Stimulated activated naive CD4-positive, alpha-beta T cell treated with Interleukin-2 at 50 U/mL for 16 hours (primary cell): ENCODE measurements around the gene INPP4A.

ENCODE experiments used
- DNase-seq: peaks from one replicate; lab custom pipeline; 2025; lab: John Stamatoyannopoulos, UW

The INPP4A gene

GRCh38 chr2:98514879-98515249, 70.2 kb downstream of the INPP4A start:
- no peak for DNase-seq

DNA sequence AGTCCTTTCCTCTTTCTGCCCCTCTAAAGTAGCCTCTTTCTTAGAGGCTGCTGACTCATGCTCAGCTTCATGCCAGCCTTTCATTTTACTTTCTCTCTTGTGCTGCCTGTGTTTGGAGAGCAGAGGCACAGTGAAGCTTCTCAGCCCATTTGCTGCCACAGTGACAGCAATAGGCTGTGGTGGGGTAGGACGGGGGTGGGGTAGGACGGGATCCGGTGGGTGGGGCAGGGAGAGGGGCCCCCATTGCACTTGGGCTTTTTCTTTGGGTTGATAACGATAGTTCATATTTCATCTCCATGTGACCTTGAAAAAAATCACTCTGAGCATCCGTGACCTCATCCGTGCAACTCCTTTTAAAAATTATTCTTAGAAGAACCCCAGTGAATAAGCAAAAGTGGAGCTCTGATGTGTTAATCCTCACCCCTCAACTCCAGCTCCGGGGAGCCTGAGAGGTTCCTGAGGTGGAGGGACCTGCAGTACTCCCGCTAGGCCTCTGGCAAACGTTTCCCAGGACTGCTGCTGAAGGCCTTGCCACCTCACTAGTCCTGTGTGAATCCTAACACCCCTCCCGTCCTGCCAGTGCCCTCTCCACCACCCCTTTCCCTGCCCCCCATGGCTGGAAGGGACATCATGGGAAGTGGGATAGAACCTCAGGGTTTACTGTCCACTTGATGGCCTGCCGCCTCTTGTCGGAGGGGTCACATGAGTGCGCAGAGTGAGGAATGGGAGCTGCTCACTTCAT, 70.8 kb downstream of the INPP4A start:
- DNase-seq = no peak

- DNase-seq = no peak
Measured at GRCh38 chr2:98516571-98516970, 71.9 kb downstream of the INPP4A start.

DNA sequence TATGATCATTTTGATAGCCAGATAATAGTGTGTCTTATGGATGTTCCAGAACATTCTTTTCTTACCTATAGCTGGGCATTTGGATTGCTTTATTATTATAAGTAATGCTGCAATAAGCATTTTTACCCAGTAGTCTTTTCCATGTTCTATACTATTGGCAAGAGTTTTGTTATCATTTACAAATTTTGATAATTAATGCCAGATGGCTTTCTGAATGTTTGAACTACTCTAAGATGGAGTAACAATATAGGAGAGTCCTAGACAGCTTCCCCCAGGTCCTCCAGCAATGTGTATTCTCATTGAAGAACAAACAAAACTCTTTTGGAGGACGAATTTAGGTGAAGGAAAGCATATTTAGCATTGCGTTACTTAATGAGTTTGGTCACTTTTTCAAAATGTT, 73.0 kb downstream of the INPP4A start:
- no peak for DNase-seq

GRCh38 chr2:98518101-98518500, 73.4 kb downstream of the INPP4A start:
- peak; percentile 32 for DNase-seq

- DNase-seq = no peak
Measured at GRCh38 chr2:98519156-98519555, 74.5 kb downstream of the INPP4A start.

DNA sequence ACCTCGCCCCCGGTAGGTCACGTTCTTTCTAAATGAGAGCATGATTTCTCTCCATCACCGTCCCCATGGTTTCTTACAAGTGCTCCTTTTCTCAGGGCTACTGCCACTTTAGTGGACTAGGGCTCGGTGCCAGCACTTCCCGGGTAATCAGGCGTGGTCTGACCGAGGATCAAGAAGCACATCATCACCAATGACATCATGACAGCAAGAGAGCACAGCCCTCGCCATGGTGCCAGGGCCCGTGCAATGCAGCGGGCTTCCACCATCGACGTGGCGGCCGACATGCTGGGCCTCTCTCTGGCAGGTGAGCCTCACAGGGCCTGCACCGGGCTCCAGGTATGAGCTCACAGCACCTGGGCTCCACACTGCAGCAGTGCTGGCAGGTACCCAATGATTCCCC, 75.2 kb downstream of the INPP4A start:
- DNase-seq = no peak

DNA sequence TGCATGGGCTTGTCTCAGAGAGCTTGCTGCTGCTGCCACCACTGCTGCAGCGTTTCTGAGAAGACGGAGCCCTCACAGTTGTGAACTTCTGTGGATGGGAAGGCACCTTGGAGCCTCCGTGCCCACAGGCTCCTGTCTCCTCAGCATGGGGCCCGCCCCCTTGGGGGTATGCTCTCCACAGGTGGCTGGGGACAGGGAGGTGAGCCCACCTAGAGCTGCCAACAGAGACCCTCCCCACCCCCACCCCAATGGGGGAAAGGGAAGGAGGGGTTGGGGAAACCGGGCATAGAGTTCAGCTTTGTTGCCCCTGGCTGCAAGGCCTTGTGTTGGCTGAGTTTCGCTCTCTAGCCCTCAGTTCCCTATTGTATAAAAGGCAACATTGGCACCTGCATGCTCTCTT, 76.1 kb downstream of the INPP4A start:
- DNase-seq = no peak

- no peak for DNase-seq
Measured at GRCh38 chr2:98521266-98521665, 76.6 kb downstream of the INPP4A start.

GRCh38 chr2:98522854-98523253, 78.2 kb downstream of the INPP4A start:
- no peak for DNase-seq

GRCh38 chr2:98524168-98524567, 79.5 kb downstream of the INPP4A start:
- no peak for DNase-seq

DNA sequence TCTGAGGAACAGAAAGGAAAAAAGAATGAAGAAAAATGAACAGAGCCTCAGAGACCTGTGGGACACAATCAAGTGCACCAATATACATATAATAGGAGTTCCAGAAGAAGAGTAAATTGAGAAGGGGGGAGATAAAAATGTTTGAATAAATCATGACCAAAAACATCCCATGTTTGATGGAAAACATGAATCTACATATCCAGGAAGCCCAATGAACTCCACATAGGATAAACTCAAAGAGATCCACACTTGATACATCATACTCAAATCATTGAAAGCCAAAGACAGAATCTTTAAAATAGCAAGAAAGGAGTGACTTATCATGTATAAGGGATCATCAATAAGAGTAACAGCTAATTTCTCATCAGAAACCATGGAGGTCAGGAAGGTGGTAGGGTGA, 83.7 kb downstream of the INPP4A start:
- no peak for DNase-seq

DNA sequence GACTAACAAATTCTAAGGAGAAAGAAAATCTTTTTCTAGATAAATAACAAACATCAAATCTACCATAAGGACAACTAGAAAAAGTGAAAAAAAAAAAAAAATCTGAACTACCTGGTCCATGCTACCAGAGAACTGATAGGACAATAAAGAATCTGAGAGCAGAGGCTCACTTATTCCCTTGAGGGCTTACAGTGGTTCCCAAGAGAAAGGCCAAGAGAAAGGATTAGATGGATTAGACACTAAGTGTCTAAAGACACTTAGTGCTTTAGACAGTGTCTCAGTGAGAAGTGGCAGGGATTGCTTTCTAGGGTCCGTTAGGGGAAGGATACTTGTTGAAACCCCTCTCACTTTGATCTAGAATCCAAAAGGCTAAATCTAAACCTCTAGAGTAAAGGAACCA, 85.5 kb downstream of the INPP4A start:
- no peak for DNase-seq

DNA sequence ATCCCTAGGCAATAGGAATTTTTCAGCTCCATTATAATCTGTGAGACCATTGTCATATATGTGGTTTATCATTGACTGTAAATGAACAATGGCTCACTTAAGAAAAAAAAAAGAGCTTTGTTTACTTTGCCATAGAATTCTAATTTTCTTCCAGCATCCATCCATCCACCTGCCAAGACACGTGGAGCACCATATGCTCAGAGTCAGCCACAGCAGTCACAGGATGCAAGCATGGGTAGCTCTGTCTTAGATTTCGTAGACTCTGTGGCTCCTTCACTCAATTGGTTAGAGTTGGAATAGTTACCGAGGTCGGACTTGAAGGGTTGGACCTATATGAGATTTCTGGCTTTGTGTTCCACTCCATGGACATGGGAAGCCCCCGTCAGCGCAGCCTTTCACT, 88.1 kb downstream of the INPP4A start:
- DNase-seq = no peak

DNA sequence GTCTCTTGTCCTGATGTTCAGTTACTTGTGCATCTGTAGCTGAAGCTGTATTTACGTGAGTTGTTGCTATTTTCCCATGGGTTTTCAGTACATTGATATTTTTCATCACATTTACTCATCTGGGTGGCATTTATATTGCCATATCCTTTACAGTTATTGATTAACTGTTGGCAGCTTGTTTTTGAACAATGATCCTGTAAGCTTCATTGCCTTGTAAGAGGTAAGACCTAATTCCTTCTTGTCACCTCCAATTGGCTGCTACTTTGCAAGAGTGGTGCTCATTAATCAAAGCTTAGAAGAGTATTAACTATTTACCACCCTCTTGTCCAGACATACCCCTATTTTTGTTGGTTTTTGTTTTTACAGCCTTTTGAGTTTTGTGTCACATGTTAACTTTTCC, 88.9 kb downstream of the INPP4A start:
- DNase-seq = no peak

- no peak for DNase-seq
Measured at GRCh38 chr2:98534761-98535160, 90.1 kb downstream of the INPP4A start.

GRCh38 chr2:98535971-98536677, 91.5 kb downstream of the INPP4A start:
- DNase-seq = no peak

DNA sequence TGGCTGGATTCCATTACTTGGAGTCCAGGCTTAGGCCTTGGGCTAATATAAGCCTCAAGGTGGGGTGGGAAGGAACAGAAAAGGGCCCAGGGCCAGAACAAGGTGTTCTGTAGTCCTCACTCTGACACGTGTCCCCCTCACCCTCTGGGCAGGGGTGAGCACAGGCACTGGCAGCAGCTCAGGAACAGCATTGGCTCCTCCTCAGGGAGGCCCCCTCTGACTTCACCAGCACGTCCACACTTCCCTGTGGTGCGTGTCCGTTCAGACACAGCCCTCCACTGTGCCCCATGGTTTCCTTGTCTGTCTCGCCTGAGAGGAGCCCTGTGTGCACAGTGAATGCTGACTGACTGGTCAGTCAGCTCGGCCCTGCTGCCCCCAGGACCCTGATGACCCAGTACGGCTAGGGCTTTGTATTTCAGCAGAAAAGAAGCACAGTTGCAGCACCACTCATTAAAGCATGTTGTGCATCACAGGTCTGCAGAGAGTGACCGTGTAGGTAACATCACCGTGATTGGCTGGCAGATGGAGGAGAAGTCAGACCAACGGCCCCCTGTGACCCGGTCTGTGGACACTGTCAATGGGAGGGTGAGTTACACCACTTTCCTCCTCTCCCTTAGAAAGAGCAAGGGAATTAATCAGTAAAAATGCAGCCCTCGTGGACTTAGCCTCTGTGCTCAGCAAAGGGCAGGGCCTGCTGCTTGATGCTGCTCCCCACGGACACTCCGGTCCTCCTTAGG, 92.9 kb downstream of the INPP4A start:
- no peak for DNase-seq

- no peak for DNase-seq
Measured at GRCh38 chr2:98538280-98539041, 93.8 kb downstream of the INPP4A start.

GRCh38 chr2:98539056-98539735, 94.5 kb downstream of the INPP4A start:
- DNase-seq = no peak

GRCh38 chr2:98540536-98540935, 95.9 kb downstream of the INPP4A start:
- DNase-seq = no peak

GRCh38 chr2:98541489-98541888, 96.8 kb downstream of the INPP4A start:
- DNase-seq = no peak
